NCI-H1694 treated with DMSO at 0.1 percent for 48 hours (cell line): Measurements from ENCODE around the gene OXT.

Source experiments
- DNase-seq: peaks from one replicate; lab custom pipeline; 2025; lab: John Stamatoyannopoulos, UW

Gene OXT

GRCh38 chr20:3085571-3086072 lies 14.2 kb downstream of the OXT start:
- no peak for DNase-seq

- DNase-seq, result no peak
Measured at GRCh38 chr20:3088031-3088430, 16.6 kb downstream of the OXT start.

GRCh38 chr20:3090565-3090964 lies 19.1 kb downstream of the OXT start:
- DNase-seq, result no peak

DNA sequence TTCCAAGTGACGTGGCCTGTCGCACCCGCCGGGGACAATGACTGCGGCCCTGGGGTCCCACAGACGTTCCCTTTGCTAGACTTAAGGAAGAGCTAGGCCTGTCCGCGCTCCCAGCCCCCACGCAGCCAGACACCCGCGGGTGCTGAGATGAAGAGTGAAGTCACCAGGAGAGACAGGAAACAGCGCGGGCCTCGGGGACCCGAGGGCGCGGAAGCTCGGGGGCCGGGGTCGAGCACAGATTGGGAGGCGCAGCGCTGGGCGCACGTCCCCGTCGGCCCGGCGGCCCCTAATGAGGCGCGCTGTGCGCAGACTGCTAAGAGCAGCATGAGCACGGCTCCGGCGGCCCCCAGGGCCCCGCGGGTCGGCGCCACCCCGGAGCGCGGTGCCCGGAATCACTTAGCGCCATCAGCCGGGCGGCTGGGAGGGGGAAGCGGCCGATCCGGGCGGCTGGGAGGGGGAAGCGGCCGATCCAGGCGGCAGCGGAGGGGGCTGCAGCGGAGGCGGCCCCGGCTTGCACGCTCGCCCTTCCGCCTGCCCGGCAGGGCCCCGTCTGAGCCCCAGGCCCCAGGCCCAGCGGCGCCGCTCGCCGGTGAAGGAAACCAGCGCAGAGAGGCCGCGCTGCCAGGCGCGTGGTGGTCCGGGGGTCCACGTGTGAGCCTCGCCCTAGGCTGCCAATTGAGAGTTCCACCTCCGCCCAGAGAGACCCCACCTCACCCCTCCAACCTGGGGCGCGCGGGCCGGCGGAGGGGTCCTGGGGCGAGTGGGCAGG lies 21.4 kb downstream of the OXT start:
- DNase-seq, result no peak

- no peak for DNase-seq
Measured at GRCh38 chr20:3093861-3094361, 22.5 kb downstream of the OXT start.

DNA sequence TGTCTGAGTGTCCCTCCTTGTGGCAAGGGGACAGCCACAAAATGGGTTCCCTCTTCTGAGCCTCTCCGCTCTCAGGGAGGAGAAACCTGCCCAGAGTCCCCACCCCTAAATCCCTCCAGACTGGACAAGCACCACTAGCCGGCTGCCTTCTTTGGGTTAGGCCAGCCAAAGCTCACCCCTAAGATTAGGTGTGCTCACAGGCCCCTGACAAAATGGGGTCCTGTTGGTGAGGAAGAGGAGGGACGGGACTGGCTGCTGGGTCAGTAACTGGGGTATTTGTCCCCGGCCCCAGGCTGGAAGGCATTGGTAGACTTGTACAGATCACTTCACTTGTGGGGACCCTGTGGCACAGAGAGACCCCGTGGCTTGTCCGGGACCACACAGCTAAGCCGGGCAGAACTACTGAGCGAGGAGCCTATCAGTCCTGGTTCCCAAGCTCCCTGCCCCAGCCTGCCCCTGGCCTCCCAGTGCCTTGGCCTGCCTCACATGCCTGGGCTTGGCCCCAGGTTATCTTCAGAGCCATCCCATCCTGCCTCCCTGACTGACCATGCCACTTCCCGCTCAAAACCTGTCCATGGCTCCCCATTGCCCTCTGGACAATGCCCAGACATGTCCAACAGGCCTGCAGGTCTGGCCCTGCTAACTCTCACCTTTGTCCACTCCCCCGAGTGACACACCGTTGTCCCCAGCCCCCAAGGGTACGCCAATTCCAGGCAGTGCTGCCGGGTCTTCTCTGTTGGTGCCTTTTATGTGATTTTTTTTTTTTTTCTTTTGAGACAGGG lies 23.6 kb downstream of the OXT start:
- no peak for DNase-seq

GRCh38 chr20:3100480-3100879 lies 29.1 kb downstream of the OXT start:
- DNase-seq, result no peak

DNA sequence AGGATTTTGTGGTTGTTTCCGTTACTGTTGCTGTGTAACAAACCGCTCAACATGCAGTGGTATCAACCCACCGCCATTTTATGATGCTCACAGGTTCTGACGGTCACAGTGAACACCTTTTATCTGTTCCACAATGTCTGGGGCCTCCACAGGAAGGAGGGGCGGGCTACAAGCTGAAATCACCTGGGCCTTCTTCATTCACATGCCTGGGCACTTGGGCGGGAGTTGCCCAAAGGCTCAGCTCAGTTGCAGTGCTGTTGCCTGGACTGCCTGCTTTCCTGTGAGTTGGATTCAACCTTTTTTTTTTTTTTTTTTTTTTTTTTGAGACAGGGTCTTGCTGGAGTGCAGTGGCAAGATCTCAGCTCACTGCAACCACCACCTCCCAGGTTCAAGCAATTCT lies 29.8 kb downstream of the OXT start:
- DNase-seq, result no peak

- DNase-seq, result no peak
Measured at GRCh38 chr20:3101737-3102574, 30.5 kb downstream of the OXT start.

DNA sequence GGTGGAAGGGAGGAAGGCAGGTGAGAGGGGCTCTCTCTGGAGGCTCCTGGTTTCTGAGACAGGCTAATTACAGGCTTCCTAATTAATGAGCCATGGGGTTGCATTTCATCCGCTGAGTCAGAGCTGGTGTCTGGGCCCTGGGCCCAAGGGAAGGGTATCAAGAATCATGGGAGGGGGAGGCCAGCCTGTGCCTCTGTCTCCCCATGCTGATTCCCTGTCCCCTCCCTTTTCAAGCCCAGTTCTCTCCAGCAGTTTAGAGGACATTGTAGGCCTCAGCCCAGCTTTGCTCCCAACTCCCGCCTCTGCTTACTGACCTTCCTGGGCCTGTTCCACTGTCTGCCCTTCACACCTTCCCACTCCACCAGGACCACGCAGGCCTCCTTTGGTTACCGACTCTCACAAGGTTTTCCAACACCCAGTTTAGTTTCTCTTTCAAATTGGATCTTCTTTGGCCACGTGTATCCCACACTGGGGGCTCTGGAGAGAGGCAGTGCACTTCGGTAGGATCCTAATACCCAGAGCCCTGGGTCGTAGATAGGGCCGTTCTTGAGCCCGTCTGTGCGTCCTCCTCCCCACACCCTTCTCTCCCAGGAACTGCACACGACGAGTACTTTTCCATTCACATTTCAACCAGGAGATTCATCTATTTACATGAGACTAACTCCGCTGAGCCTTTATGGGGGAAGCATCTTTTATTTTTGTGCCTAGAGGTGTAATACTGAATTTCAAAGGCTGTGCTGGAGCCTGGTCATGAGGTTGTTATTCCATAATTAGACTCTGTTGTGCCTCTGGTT lies 31.4 kb downstream of the OXT start:
- no peak for DNase-seq

- DNase-seq, result no peak
Measured at GRCh38 chr20:3103369-3104032, 32.1 kb downstream of the OXT start.

GRCh38 chr20:3105256-3106137 lies 34.1 kb downstream of the OXT start:
- DNase-seq, result no peak

- no peak for DNase-seq
Measured at GRCh38 chr20:3106185-3106584, 34.8 kb downstream of the OXT start.

DNA sequence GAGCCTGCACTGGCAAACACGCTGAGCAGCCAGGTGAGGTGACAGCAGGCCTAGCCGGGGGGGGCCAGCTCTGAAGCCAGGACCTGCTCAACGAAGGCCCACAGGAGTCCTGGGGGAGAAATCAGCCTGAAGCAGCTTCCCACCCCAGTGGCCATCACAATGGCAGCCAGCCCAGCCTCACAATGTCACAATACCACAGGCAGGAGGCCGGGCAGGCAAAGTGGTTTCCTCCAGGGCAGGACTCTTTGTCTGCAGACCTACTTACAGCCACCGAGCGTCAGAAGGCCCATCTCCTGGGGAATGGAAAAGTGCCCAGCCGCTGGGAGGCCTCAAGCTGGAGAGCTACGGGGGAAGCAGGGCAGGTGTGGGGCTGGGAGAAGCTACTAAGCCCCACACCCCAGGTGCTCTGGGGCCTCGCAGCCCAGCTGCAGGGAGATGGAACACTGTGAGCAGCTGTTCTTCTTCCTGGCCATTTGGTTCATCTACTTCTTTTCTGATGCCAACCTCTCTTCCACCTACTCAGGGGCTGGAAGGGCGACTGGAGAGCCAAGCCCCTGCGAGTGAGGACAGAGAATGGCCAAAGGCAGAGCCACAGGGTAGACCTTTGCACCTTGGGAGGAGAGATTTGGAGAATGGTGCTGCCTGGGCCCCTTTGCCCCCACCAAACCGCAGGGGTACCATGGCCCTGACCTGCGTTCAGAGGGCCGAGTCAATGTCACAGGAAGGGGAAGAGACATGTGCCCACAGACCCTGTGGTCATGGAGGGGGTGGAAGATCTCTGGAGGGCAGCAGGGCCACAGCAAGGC lies 35.4 kb downstream of the OXT start:
- DNase-seq, result no peak

- DNase-seq, result no peak
Measured at GRCh38 chr20:3107464-3108025, 36.1 kb downstream of the OXT start.

DNA sequence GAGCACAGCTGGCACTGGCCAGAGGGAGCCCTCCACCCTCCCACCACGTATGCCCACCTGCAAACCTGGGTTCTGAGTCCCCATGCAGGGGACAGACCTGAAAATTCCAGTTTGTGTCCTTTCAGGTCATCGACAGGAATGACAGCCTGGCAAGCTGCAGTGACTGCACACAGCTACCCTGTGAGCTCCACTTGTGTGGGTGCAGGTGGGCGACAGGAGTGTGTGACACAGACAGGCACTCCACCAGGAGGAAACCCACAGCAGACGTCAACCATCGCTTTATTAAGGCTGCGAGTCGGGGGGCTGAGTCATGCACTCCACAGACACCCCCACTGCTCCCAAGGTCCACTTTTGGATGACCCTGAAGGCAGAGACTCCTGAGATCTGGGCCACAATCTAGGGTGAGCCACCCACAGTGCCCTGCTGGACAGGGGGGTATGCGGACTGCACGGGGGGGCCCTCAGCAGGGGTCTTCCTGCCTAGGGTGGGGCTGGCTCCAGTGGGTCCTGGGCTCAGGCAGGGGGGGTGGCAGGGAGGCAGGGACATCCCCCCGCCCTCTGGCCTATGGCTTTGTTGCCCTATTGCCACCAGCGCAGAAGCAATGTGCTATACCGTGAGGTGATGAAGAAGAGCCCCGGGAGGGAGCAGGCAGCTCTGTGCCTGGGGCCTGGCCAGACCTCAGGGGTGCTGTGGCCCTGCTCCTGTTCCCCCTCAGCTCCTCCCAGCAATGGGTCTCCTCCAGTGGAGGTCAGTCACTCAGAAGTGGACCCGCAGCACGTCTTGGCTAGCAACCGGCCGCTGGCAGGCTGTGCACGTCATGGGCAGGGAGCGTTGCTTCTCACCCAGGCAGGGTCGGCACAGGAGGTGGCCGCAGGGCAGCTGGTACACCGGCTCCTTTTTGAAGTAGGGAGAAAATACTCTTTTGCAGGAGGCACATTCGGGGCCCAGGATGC lies 38.2 kb downstream of the OXT start:
- DNase-seq, result no peak

GRCh38 chr20:3111507-3111906 lies 40.1 kb downstream of the OXT start:
- no peak for DNase-seq
